Stimulated activated CD4-positive, alpha-beta T cell treated with anti-CD3 and anti-CD28 coated beads, Interleukin-12 subunit alpha, Interleukin-12 subunit beta, amount 100 ng/mL, for 4 hours (primary cell): ENCODE results near the gene FBXL17.

Source experiments
- DNase-seq: peaks from one replicate; pipeline ENCODE4 v3.0.0-alpha.2; 2020

FBXL17 gene

DNA sequence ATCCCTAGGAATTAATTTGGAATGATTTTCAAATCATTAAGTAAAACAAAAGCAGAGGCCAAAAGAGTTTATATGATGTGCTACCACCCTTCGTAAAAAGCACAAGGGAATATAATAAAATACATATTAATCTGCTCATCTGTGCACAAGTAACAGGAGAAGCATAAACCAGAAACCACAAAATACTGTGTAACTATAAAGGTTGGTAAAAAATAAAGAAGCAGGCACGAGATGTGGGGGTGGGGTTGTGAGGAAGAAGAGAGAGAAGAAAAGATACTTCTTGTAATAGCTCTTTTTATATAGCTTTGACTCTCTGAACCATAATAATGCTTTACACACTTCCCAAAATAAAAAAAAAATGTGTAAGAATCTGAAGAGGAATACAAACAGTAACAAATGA is 496.3 kb downstream of the FBXL17 start:
- DNase-seq: no peak

- no peak for DNase-seq
Measured at GRCh38 chr5:107884871-107885270, 497.0 kb downstream of the FBXL17 start.

- no peak for DNase-seq
Measured at GRCh38 chr5:107878661-107879060, 503.2 kb downstream of the FBXL17 start.

- DNase-seq: no peak
Measured at GRCh38 chr5:107876906-107877305, 505.0 kb downstream of the FBXL17 start.

DNA sequence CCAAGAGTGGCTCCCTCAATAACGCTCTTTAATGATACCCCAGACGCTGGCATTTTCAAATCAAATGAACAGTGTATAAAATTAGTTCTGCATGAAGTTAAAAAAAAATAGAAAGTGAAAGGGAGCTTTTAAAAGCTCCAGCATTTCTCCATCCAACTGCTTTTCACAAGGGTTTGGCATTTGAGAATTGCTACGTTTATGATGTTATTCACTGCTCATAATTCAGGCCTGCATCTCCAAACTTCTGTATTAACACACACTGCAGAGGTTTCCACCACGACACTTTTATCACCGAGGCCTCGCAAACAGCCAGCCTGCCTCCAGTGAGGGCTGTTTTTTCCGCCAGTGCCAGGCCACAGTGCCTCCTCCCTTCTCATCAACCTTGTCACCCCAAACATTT is 505.6 kb downstream of the FBXL17 start:
- DNase-seq: no peak

DNA sequence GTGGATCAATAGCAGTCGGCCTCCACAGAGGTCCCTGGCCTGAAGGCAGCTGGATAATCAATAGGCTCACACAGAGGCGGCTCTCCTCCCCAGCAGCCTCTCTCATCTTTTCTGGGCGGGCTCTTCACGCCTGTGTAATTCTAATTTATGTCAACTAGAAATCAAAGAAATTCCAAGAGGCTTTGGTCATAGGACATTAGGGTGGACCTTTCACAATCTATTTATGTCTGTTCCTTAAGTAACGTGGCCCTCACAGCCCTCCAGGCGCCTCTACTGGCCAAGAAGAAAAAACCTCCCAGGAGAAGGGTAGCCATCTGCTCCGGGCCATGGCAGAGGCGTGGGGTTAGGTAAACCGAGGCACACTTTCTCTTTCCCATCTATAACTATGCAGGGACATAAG is 506.1 kb downstream of the FBXL17 start:
- no peak for DNase-seq

DNA sequence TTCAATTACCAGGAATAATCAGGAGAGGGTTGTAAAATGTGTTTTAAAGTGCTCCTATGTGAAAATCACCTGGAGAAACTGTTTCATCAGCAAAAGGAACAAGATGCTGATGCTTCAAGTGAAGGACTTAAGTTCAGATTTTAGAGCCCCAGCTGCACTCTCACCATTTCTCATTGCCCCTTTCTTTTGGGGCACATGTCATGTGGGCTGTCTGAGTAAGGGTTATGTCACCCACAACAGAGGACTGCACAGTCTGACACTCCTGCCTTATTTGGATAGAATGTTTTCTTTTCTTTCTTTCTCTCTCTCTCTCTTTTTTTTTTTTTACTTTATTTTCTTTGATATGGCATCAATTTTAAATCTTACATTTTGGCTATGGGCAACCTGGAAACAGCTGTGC is 507.1 kb downstream of the FBXL17 start:
- DNase-seq: no peak

DNA sequence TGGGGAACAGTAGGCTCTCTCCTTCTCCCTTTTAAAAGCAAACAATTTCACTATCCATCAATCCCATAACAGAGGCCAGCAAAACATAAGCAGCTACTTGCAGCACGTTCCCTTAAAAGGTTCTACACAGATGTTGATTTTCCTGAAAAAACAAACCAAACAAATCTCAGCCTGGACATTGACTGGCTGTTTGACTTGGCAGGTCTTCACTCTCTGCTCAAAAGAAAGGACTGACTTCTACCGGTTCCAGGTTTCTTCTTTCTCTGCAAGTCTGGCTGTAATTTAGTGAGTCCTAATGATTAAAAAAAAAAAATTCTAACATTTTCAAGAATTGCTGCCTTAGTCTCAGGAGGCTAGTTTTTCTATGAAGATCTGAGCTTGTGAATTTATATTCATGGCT is 508.0 kb downstream of the FBXL17 start:
- no peak for DNase-seq

DNA sequence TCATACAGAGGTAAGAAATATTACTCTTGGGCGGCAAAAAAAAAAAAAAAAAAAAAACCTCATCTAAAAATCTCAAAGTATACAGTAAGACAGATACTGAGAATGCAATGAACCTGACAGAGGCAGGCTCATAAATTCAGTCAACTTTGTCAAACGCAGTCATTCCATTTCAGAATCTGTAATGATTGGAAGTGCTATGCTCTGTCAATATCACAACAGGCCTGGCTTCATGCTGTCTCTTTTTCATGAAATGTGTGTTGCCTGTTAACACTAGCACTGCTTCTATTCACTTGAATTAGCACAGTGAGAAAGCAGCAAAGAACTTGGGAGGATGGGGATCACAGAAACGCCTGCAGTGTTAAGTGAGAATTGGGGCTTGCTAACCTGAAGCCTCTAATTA is 510.9 kb downstream of the FBXL17 start:
- DNase-seq: no peak

GRCh38 chr5:107869438-107870115 is 512.3 kb downstream of the FBXL17 start:
- no peak for DNase-seq

DNA sequence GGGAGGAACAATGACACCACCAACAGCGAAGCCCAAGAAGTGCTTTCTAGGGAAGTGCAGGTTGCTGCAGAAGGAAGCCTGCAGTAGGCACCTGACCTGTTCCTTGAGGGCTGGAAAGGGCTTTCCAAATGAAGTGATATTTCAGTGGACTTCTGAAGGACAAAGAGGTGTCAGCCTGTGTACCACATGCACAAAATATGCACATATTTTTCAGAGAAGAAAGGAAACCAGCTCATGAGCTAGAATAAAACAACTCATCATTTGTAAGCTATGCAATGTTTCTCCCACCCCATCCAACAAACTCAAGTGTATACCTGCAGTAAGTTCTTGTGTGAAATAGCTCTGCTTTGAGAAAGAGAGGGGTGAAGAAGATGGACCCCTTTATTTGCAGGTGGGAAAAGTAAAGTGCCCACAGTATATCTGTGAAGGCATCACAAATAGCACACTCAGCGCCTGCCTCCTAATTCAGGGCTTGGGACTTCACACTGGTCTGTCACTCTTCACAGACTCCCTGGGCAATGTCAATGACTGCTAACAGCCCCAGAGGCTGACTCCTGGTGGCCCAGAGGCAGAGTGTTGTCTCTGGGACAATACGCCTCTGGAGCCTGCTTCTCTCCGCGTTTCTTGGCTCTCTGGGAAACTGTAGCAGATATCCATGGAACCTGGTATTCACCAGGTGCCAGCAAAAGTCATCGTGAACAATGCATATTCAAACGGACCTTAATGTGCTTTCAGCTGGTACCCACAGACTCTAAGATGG is 513.1 kb downstream of the FBXL17 start:
- no peak for DNase-seq

DNA sequence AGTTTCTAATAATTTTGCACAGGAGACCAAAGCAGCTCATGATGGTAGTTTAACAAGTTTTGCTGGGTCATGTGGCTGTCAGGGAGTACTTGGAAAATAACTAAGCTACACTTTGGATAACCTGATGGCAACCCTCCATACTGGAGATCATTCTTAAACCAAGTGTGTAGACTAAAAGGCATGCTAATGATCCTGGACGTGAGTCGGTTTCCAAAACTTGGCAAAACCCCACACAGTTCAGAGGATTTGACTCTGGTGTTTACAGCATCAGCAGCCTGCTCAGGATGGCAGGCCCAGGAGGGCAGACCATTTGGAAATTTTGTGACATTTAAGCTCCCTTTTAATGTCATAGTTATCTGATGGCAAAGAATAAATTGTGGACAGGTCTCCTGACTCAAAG is 514.6 kb downstream of the FBXL17 start:
- DNase-seq: no peak

GRCh38 chr5:107864793-107865192 is 517.1 kb downstream of the FBXL17 start:
- DNase-seq: no peak

DNA sequence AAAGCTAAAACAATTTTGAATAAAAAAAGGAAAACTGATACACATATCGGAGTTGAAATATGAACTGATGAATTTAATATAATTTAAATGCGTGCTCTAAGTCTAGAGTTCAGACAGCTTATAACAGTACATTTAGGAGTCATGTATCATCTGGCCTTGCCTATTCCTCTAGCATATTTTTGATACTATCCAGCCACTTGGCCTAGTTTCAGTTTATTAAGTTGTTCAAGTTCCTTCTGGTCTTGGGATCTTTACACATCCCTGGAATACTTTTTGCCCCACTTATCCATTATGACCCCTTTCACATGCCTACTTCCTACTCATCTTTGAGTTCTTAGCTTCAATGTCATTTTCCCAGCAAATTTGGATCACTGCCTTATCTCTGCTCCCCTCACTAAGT is 518.8 kb downstream of the FBXL17 start:
- no peak for DNase-seq

DNA sequence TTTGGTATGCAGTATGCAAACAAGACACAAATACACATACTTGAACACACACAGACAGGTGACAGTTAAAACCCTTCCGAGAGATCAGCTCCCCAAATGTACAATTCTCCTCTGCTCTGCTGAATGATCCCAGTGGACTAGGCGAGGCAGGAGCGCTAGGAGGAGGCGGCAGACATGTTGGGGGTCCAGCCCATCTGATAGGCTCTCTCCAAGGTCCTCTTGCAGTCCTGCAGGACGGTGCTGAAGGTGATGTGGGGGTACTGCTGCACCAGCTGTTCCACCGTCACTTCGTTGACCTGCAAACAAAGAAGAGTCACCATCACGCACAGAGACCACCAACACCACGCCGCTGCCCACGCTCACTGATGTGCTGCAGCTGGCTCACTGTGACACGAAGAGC is 520.3 kb downstream of the FBXL17 start:
- DNase-seq: no peak

- DNase-seq: no peak
Measured at GRCh38 chr5:107860044-107860443, 521.9 kb downstream of the FBXL17 start.

DNA sequence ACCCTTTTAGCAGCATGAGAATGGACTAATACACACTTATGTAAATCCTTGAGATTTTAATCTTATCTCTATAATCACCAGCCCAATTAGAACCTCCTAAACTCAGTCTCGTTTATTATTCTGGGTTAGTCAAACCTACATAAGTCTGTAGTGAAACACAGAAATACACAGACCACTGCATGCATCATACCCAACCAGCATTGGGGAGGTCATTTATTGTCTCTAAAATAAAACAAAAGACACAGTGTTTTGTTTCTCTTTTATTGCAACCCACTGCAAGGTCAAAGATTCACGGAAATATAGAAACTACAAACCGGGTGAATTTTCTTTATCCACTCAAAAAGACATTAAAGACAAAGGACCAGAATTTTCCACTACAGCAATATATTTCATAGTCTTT is 523.1 kb downstream of the FBXL17 start:
- DNase-seq: no peak

GRCh38 chr5:107858324-107858723 is 523.6 kb downstream of the FBXL17 start:
- DNase-seq: no peak

- no peak for DNase-seq
Measured at GRCh38 chr5:107857785-107858184, 524.1 kb downstream of the FBXL17 start.

DNA sequence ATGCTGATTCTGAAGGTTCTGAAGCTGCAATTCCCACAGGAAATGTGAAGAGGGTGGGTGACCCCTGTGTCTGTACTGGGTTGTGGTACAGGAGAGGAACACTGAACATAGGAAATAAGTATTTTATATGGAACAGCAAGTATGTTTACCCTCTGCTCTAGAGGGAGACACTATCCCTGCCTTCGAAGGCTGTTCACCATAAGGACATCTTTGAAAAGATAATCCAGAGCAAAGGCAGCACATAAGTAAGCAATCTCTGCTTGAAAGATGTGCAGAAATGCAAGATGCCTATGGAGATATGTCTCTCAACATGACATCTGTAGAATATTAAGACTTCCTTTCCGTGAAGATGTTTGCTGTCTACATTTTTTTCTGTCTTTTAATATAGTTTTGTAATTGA is 526.7 kb downstream of the FBXL17 start:
- no peak for DNase-seq

- DNase-seq: no peak
Measured at GRCh38 chr5:107853696-107854095, 528.2 kb downstream of the FBXL17 start.

DNA sequence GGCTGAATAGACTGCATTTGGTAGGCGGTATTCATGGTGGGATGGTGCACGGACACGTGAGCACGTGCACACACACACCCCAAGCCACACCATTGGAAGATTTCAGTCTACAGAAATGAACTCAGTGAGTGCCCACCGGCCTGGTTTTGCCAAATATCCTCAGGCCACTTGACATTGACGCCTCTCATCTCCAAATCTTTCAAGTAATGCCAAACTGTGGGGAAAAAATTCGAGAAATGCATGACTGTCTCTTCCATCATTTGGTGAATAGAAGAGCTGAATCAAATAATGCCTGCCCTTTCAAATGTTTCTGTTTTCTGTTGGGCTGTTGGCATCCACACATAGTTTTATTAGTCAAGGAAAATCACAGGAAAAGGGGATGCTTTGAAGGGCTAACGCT is 528.9 kb downstream of the FBXL17 start:
- DNase-seq: no peak

DNA sequence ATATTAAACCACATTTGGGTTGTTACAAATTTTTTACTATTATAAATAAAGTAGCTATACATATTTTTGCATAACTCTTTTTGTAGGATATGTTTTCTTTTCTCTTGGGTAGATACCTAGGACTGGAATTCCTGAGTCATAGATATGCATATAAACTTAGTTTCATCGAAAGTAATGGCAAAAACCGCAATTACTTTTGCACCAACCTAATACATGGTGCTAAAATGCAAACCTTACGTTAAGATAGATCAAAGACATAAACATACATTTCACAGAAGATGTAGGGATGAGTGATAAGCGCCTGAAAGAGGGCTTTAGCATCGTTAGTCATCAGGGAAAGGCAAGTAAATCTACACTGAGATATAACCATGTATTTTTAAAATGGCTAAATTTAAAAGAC is 532.8 kb downstream of the FBXL17 start:
- no peak for DNase-seq

- no peak for DNase-seq
Measured at GRCh38 chr5:107840592-107840991, 541.3 kb downstream of the FBXL17 start.

- no peak for DNase-seq
Measured at GRCh38 chr5:107840161-107840560, 541.7 kb downstream of the FBXL17 start.
